HuH-7.5 (cell line): ENCODE data around the gene FASN.
"Not testable (repeated sequence)": the region's sequence is repeated elsewhere in the genome, so short reads cannot be mapped to it uniquely, and the experiment has no call there.

ENCODE experiments used
- DNase-seq: peaks from one replicate; pipeline ENCODE4 v3.0.0; 2011; ENCODE audit warnings: low spot score

FASN gene

DNA sequence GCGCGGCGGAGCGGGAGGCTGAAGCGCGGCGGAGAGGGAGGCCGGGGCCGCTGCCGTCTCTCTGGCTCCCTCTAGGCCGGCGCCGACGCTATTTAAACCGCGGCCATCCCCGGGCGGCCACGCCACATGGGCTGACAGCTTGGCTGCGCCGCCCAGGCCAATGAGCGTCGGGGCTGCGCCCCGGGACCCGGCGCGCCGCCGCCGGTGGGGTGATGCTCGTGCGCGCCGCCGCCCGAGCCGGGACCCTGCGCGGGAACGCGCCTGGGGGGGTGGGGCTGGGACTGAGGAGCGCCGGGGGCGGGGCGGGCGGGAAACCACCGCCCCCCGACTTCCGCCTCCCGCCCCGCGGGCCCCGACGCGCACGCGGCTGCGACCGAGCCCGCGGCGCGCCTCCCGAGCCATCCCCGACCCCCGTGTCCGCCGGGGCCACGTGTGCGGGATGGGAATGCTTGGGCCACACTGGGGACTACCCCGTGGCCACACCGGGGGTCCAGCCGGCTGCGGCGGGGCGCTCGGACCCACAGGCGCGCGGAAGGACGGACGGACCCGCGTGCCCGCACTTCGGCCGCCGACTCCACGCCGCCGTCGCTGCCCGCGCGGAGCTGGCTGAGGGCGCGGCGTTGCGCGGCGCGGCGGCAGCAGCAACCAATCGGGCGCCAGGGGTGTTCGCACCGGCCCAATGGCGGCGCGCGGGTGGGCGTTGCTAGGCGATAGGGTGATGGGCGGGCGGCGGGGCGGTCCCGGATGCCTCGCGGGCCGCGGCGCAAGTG lies at the start of gene FASN:
Gene FASN (minus strand): TSS at position 68 of the 770 bp plus-strand sequence. CDS start 1,791 bp downstream, outside the sequence.
- DNase-seq, result peak; percentile 100

GRCh38 chr17:82146663-82147654 lies 48.9 kb upstream of the FASN start:
- no peak for DNase-seq

- no peak for DNase-seq
These were observed 47.6 kb upstream of the FASN start for GRCh38 chr17:82145550-82146155.

DNA sequence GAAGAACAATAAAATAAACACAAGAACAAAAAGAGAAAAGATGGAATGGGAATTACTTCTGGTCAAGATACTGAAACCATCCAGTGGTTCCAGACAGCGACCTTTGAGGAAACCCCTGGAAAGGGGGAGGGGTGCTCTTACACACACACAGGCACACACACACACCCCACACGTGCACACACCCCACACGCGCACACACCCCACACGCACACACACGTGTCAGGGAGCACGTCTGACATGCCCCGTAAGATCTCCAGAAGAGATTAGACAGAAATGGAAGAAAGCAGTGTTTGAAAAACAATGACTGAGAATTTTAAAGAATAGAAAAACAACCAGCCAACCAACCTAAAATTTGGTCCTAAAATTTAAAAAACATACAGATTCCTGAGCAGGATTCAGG lies 45.3 kb upstream of the FASN start:
- DNase-seq, result no peak

DNA sequence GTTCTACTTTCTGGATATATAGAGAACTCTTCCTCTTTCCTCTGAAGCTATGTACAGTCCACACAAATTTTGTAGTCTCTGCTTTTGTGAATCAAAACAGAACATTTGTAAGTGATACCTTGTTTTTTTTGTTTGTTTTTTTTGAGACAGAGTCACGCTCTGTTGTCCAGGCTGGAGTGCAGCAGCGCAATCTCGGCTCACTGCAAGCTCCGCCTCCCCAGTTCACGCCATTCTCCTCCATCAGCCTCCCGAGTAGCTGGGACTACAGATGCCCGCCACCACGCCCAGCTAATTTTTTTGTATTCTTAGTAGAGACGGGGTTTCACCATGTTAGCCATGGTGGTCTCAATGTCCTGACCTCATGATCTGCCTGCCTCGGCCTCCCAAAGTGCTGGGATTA lies 41.9 kb upstream of the FASN start:
- DNase-seq, result not testable (repeated sequence)

GRCh38 chr17:82138511-82138992 lies 40.5 kb upstream of the FASN start:
- no peak for DNase-seq

GRCh38 chr17:82134101-82134500 lies 36.1 kb upstream of the FASN start:
- DNase-seq, result no peak

- DNase-seq, result not testable (repeated sequence)
These were observed 35.3 kb upstream of the FASN start for GRCh38 chr17:82133166-82133953.

GRCh38 chr17:82129095-82129494 lies 31.1 kb upstream of the FASN start:
- DNase-seq, result no peak

GRCh38 chr17:82128287-82128686 lies 30.3 kb upstream of the FASN start:
- DNase-seq, result no peak

GRCh38 chr17:82127704-82128103 lies 29.7 kb upstream of the FASN start:
- DNase-seq, result no peak

DNA sequence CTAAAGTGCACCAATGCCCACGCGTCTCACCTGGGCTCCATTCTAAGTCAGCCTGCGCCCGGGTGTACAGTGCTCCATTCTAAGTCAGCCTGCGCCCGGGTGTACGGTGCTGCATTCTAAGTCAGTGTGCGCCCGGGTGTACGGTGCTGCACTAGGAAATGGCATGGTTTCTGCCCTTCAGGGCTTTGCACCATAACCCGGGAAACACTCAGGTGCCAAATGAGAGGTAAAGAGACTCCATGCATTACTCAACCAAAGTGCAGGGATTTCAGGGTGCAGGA lies 29.2 kb upstream of the FASN start:
- no peak for DNase-seq

GRCh38 chr17:82126556-82127314 lies 28.7 kb upstream of the FASN start:
- no peak for DNase-seq

DNA sequence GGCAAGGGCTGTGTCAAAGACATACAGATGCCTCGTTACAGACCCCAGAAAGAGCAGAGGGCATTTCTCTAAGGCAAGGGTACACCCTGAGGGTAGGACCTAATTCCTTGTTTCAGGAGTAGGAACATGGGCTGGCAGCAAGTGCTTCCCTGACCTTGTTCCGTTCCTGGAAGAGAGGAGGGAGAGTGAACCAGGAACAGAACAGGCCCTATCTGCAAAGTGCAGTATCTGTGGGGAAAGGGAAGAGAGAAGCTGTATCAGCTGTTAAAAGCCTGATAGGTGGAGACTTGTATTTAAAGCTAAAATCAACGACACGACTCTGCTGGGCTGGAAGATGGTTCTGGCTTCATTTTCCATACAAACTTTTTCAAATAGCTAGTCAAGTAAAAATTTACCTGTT lies 26.1 kb upstream of the FASN start:
- no peak for DNase-seq

GRCh38 chr17:82121660-82122629 lies 23.9 kb upstream of the FASN start:
- no peak for DNase-seq

GRCh38 chr17:82121246-82121645 lies 23.2 kb upstream of the FASN start:
- DNase-seq, result no peak

- DNase-seq, result no peak
These were observed 22.1 kb upstream of the FASN start for GRCh38 chr17:82120148-82120547.

DNA sequence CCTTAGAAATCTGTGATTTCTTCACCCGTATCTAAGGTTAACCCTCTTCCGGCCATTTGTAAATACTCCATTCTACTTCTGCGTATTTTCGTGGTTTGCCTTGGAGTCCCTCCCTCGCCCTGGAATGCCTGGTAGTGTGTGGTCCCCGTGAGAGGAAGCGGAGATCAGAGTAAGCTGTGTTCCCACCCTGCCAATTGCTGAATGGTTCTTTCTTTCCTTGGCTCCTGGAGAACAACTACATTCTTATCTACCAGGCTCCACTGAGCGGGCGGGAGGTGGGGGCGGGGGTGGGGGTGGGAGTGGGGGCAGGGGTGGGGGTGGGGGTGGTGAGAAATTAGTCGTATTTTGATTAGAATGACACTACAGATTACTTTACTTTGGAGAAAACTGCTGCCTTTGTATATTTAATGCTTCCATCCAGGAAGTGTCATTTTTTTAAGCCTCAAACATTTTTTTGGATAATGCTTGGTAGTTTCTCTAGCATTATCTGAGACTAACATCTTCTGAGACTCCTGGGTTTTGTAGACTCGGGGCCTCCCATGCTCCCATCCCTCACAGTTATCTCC lies 20.9 kb upstream of the FASN start:
- DNase-seq, result no peak

DNA sequence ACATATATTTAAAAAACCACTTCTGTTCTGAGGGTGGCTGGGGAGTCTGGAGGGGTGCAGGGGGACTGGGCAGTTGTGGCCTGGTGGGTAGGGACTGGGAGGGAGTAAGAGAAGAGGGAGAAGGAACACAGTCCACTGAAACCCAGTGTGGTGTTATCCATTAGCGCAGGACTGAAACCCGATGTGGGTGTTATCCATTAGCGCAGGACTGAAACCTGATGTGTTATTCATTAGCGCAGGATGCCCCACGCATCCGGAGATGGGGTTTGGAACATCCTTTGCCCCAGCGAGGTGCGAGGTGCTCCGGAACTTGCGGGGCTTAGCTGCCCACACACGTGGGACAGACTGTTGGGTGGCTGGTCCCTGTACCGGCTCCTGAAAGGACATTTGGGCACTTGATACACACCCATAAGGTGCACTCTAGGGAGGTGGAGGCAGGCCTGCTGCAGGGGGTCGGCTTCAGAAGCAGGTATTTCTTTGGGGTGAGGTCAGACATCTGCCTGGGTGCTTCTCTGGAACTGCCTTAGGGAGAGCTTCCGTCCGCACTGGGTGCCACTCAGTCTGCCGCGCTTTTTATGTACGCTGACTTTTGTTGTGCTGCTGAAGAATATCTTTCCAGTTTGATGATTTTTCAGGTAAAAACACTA lies 20.3 kb upstream of the FASN start:
- DNase-seq, result no peak
